Measurements from ENCODE around the gene WNT2B.

WNT2B gene

GRCh38 chr1:112505400-112505785, 3.4 kb upstream of the WNT2B start:
- no peak for TF ChIP-seq TSHZ2 (CRISPR knock-in tag; IDR thresholded peaks at IDR 0.05)
- no peak for TF ChIP-seq ISL1 (CRISPR knock-in tag; IDR thresholded peaks at IDR 0.05)
- TF ChIP-seq ZNF70 (CRISPR knock-in tag; IDR thresholded peaks at IDR 0.05) = no peak
- TF ChIP-seq POU6F1 (CRISPR knock-in tag; IDR thresholded peaks at IDR 0.05; ENCODE audit: borderline replicate concordance, low read depth) = no peak
- TF ChIP-seq PPARA (CRISPR knock-in tag; IDR thresholded peaks at IDR 0.05; ENCODE audit: borderline replicate concordance) = no peak
- no peak for TF ChIP-seq RARB (CRISPR knock-in tag; IDR thresholded peaks at IDR 0.05)
- TF ChIP-seq, protein P1, sequence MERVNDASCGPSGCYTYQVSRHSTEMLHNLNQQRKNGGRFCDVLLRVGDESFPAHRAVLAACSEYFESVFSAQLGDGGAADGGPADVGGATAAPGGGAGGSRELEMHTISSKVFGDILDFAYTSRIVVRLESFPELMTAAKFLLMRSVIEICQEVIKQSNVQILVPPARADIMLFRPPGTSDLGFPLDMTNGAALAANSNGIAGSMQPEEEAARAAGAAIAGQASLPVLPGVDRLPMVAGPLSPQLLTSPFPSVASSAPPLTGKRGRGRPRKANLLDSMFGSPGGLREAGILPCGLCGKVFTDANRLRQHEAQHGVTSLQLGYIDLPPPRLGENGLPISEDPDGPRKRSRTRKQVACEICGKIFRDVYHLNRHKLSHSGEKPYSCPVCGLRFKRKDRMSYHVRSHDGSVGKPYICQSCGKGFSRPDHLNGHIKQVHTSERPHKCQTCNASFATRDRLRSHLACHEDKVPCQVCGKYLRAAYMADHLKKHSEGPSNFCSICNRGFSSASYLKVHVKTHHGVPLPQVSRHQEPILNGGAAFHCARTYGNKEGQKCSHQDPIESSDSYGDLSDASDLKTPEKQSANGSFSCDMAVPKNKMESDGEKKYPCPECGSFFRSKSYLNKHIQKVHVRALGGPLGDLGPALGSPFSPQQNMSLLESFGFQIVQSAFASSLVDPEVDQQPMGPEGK (CRISPR knock-in tag; IDR thresholded peaks at IDR 0.05; ENCODE audit: borderline replicate concordance) = no peak
- no peak for TF ChIP-seq ESRRG (CRISPR knock-in tag; IDR thresholded peaks at IDR 0.05)
- no peak for TF ChIP-seq ZC3H10 (CRISPR knock-in tag; IDR thresholded peaks at IDR 0.05)
- TF ChIP-seq, protein P2, sequence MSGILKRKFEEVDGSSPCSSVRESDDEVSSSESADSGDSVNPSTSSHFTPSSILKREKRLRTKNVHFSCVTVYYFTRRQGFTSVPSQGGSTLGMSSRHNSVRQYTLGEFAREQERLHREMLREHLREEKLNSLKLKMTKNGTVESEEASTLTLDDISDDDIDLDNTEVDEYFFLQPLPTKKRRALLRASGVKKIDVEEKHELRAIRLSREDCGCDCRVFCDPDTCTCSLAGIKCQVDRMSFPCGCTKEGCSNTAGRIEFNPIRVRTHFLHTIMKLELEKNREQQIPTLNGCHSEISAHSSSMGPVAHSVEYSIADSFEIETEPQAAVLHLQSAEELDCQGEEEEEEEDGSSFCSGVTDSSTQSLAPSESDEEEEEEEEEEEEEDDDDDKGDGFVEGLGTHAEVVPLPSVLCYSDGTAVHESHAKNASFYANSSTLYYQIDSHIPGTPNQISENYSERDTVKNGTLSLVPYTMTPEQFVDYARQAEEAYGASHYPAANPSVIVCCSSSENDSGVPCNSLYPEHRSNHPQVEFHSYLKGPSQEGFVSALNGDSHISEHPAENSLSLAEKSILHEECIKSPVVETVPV (CRISPR knock-in tag; IDR thresholded peaks at IDR 0.05) = no peak
- TF ChIP-seq GLIS3 (CRISPR knock-in tag; IDR thresholded peaks at IDR 0.05) = no peak
- no peak for TF ChIP-seq BACH2 (CRISPR knock-in tag; IDR thresholded peaks at IDR 0.05; ENCODE audit: borderline replicate concordance)
- no peak for TF ChIP-seq ZFP3 (CRISPR knock-in tag; IDR thresholded peaks at IDR 0.05)
- no peak for TF ChIP-seq ZNF565 (CRISPR knock-in tag; conservative IDR thresholded peaks at IDR 0.05; ENCODE audit: low read depth)
- no peak for TF ChIP-seq TOX (CRISPR knock-in tag; IDR thresholded peaks at IDR 0.05; ENCODE audit: borderline replicate concordance)
- no peak for TF ChIP-seq OSR1 (CRISPR knock-in tag; IDR thresholded peaks at IDR 0.05)
- no peak for ATAC-seq

DNA sequence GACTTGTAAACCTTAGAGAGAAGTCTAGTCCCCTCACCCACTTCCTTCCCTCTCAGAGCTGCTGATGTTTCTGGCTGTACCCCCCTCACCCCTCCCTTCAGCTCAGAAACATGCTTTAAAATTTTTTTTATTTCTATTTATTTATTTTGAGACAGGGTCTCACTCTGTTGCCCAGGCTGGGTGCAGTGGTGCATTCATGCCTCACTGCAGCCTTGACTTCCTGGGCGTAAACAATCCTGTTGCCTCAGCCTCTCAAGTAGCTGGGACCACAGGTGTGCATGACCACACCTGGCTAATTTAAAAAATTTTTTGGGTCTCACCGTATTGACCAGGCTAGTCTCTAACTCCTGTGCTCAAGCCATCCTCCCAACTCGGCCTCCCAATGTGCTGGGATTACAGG, 2.9 kb upstream of the WNT2B start:
- ATAC-seq = no peak
- TF ChIP-seq RARB (CRISPR knock-in tag; IDR thresholded peaks at IDR 0.05) = no peak
- no peak for TF ChIP-seq TSHZ2 (CRISPR knock-in tag; IDR thresholded peaks at IDR 0.05)
- TF ChIP-seq, protein P1 (CRISPR knock-in tag; IDR thresholded peaks at IDR 0.05; ENCODE audit: borderline replicate concordance) = no peak
- no peak for TF ChIP-seq ISL1 (CRISPR knock-in tag; IDR thresholded peaks at IDR 0.05)
- TF ChIP-seq SNAI2 (CRISPR knock-in tag; IDR thresholded peaks at IDR 0.05) = no peak
- TF ChIP-seq TCF4 (CRISPR knock-in tag; IDR thresholded peaks at IDR 0.05; ENCODE audit: borderline replicate concordance) = no peak
- TF ChIP-seq ZNF565 (CRISPR knock-in tag; conservative IDR thresholded peaks at IDR 0.05; ENCODE audit: low read depth) = no peak
- no peak for TF ChIP-seq ARNTL (CRISPR knock-in tag; IDR thresholded peaks at IDR 0.05; ENCODE audit: borderline replicate concordance, low read depth)

Measured in SK-N-SH treated with all-trans-retinoic acid at 6 μM for 48 hours (cell line).